IPS DF 4.7 (cell line): ENCODE data around the gene CAVIN1.
A peak's percentile ranks its signal among the peaks of the same experiment; 100 is the strongest.
"Not testable (repeated sequence)": the region's sequence is repeated elsewhere in the genome, so short reads cannot be mapped to it uniquely, and the experiment has no call there.

Source experiments
- DNase-seq: peaks from one replicate; pipeline ENCODE4 v3.0.0-alpha.2; 2013; ENCODE audit warnings: low spot score; ENCODE audit errors: extremely low read depth

CAVIN1 gene

GRCh38 chr17:42405076-42405475 lies 18.0 kb downstream of the CAVIN1 start:
- DNase-seq, result no peak

GRCh38 chr17:42404326-42405055 lies 18.6 kb downstream of the CAVIN1 start:
- DNase-seq, result no peak

GRCh38 chr17:42403150-42403549 lies 19.9 kb downstream of the CAVIN1 start:
- no peak for DNase-seq

- DNase-seq, result no peak
These were observed 20.9 kb downstream of the CAVIN1 start for GRCh38 chr17:42402117-42402516.

GRCh38 chr17:42400844-42401375 lies 22.1 kb downstream of the CAVIN1 start:
- not testable (repeated sequence) for DNase-seq

- no peak for DNase-seq
These were observed 22.9 kb downstream of the CAVIN1 start for GRCh38 chr17:42399948-42400843.

- DNase-seq, result no peak
These were observed 23.9 kb downstream of the CAVIN1 start for GRCh38 chr17:42399121-42399520.

- DNase-seq, result not testable (repeated sequence)
These were observed 27.5 kb downstream of the CAVIN1 start for GRCh38 chr17:42395601-42396000.

- DNase-seq, result no peak
These were observed 28.2 kb downstream of the CAVIN1 start for GRCh38 chr17:42394838-42395237.

- DNase-seq, result no peak
These were observed 30.2 kb downstream of the CAVIN1 start for GRCh38 chr17:42392692-42393415.

GRCh38 chr17:42391439-42391838 lies 31.6 kb downstream of the CAVIN1 start:
- not testable (repeated sequence) for DNase-seq

GRCh38 chr17:42389899-42390298 lies 33.2 kb downstream of the CAVIN1 start:
- DNase-seq, result no peak

- no peak for DNase-seq
These were observed 34.0 kb downstream of the CAVIN1 start for GRCh38 chr17:42389135-42389417.

- DNase-seq, result peak; percentile 98
These were observed 34.5 kb downstream of the CAVIN1 start, which contains the start of gene STAT3 for GRCh38 chr17:42388381-42389134. STAT3 (minus strand) TSS chr17:42388442; CDS start chr17:42348516, 39,926 bp downstream.

GRCh38 chr17:42387661-42388380 lies 35.2 kb downstream of the CAVIN1 start:
- no peak for DNase-seq

- DNase-seq, result no peak
These were observed 36.0 kb downstream of the CAVIN1 start for GRCh38 chr17:42386777-42387657.

GRCh38 chr17:42381898-42382297 lies 41.2 kb downstream of the CAVIN1 start:
- no peak for DNase-seq

- no peak for DNase-seq
These were observed 42.1 kb downstream of the CAVIN1 start for GRCh38 chr17:42380935-42381334.

- no peak for DNase-seq
These were observed 44.0 kb downstream of the CAVIN1 start for GRCh38 chr17:42378959-42379594.
